HepG2 (cell line): ENCODE results near the gene SBK2. TPM values are rescaled to one million over a fixed set of nuclear protein-coding genes. Genes with fewer than 3 reads are reported as not detected.
"Not testable (repeated sequence)": the region's sequence is repeated elsewhere in the genome, so short reads cannot be mapped to it uniquely, and the experiment has no call there.

Experiments used
- ATAC-seq: fragments of 200-7000 bp; cut with Tn5 transposase; 3 replicates; pipeline ENCODE4 v1.9.1; 2020; ENCODE audit warnings: mild to moderate bottlenecking, moderate library complexity
- BruUV-seq: library from RNA; stranded (reverse); fragments of 400-500 nt; replicated peaks from 2 replicates; lab custom pipeline; 2021; lab: Mats Ljungman, UMichigan
- CTCF ChIA-PET: fragments of 300-600 bp; formaldehyde crosslinking; extraction: SDS; loops from one replicate; lab custom pipeline; 2021; ENCODE audit warnings: low total read pairs, inconsistent platforms, low intra/inter-chr PET ratio; lab: Yijun Ruan, JAX
- POLR2A ChIA-PET: fragments of 350-600 bp; sonication (Branson Sonifier 250); formaldehyde crosslinking; loops from one replicate; lab custom pipeline; 2020; ENCODE audit warnings: antibody characterized with exemption, inconsistent platforms; lab: Yijun Ruan, JAX
- DNase-seq: peaks from one replicate; pipeline ENCODE4 v3.0.0-alpha.2; 2015; ENCODE audit warnings: low spot score
- FAIRE-seq: peaks from 3 replicates; lab custom pipeline; 2011; peaks lifted over from hg19 to GRCh38; lab: Jason Lieb, UNC
- H2AFZ ChIP-seq: one replicate; pipeline ENCODE4 v1.6.1; 2011; ENCODE audit warnings: low read length, inconsistent platforms
- H3K27ac ChIP-seq: fragments of 300-600 bp; 3 replicates; pipeline ENCODE4 v1.8.0; 2011; ENCODE audit warnings: mixed run types, mild to moderate bottlenecking, mixed read lengths, low read length, inconsistent platforms; ENCODE audit not compliant: insufficient read depth; ENCODE audit errors: extremely low read length
- H3K27me3 ChIP-seq, 2 experiments: fragments of 200-600 bp in 1 of 2; 2 replicates in 1 of 2; 3 replicates in 1 of 2; pipeline versions ENCODE4 v1.6.0 to v1.8.0; 2011; ENCODE audit warnings: low read length in 2 of 2, mild to moderate bottlenecking in 2 of 2, moderate library complexity in 2 of 2, inconsistent platforms in 1 of 2; ENCODE audit not compliant: insufficient read depth in 2 of 2, control insufficient read depth in 1 of 2
- H3K36me3 ChIP-seq, 2 experiments: fragments of 200-600 bp in 1 of 2; replicated peaks in 1 of 2; 2 replicates in 1 of 2; 3 replicates in 1 of 2; pipeline versions ENCODE4 v1.5.1 to v1.8.0; 2011; ENCODE audit warnings: low read length in 2 of 2, inconsistent platforms in 1 of 2; ENCODE audit not compliant: insufficient read depth in 2 of 2, control insufficient read depth in 1 of 2
- H3K4me1 ChIP-seq: 2 replicates; pipeline ENCODE4 v1.5.1; 2012; ENCODE audit warnings: low read length, inconsistent platforms; ENCODE audit not compliant: insufficient read depth
- H3K4me2 ChIP-seq: 2 replicates; pipeline ENCODE4 v1.6.0; 2011; ENCODE audit warnings: low read depth, low read length, inconsistent platforms
- H3K4me3 ChIP-seq, 3 experiments: fragments of 200-600 bp in 1 of 3; sonication (generic), shearing (Covaris generic) in 1 of 3; replicated peaks in 1 of 3; 2 replicates each; pipeline ENCODE4 v1.5.1; 2011 to 2016; ENCODE audit warnings: low read length in 3 of 3, inconsistent platforms in 2 of 3, low read depth in 2 of 3, mild to moderate bottlenecking in 2 of 3, control low read depth in 1 of 3, mixed read lengths in 1 of 3; ENCODE audit not compliant: insufficient read depth in 1 of 3
- H3K79me2 ChIP-seq: one replicate; pipeline ENCODE4 v1.6.1; 2011; ENCODE audit warnings: low read length, inconsistent platforms; ENCODE audit not compliant: insufficient read depth
- H3K9ac ChIP-seq: 2 replicates; pipeline ENCODE4 v1.6.0; 2011; ENCODE audit warnings: mild to moderate bottlenecking, low read depth, low read length, inconsistent platforms; ENCODE audit not compliant: insufficient read depth
- H3K9me3 ChIP-seq: 2 replicates; pipeline ENCODE4 v1.5.1; 2012; ENCODE audit warnings: mild to moderate bottlenecking, low read length
- H4K20me1 ChIP-seq: 2 replicates; pipeline ENCODE4 v1.6.0; 2011; ENCODE audit warnings: inconsistent platforms, mild to moderate bottlenecking, low read length, moderate library complexity; ENCODE audit not compliant: insufficient read depth
- CEBPB ChIP-seq: IDR thresholded peaks from 2 replicates; pipeline ENCODE4 v1.6.1; 2011; ENCODE audit warnings: low read depth, low read length, improper control_type of control experiment, borderline replicate concordance
- CEBPG ChIP-seq: IDR thresholded peaks from 2 replicates; pipeline ENCODE4 v1.6.1; 2016
- ZMYM2 ChIP-seq: sonication (generic); formaldehyde crosslinking; IDR thresholded peaks from 2 replicates; pipeline ENCODE4 v1.8.0; 2022; ENCODE audit warnings: mild to moderate bottlenecking, missing genetic modification reagents
- ZMYM3 ChIP-seq: sonication (generic); formaldehyde crosslinking; IDR thresholded peaks from 2 replicates; pipeline ENCODE4 v1.5.1; 2020; ENCODE audit warnings: mild to moderate bottlenecking, missing genetic modification reagents
- ZNF121 ChIP-seq: sonication (generic); formaldehyde crosslinking; IDR thresholded peaks from 2 replicates; pipeline ENCODE4 v1.5.0; 2020; ENCODE audit warnings: mild to moderate bottlenecking, missing genetic modification reagents
- ZZZ3 ChIP-seq: sonication (generic); formaldehyde crosslinking; IDR thresholded peaks from 2 replicates; pipeline ENCODE4 v1.4.0; 2020; ENCODE audit warnings: missing genetic modification reagents, mild to moderate bottlenecking, borderline replicate concordance
- WGBS: methylation state at CpG from one replicate; pipeline ENCODE4 v1.1.6; 2017; ENCODE audit warnings: low lambda C conversion rate; 5-methylcytosine and 5-hydroxymethylcytosine counted together
- in situ Hi-C: cut with HindIII; loops from 2 replicates; pipeline ENCODE4 v1.10.0; 2017; ENCODE audit warnings: low pct_unique_long_range_greater_than_20kb; ENCODE audit not compliant: extremely low pct_ligation_motif_present
- intact Hi-C: fragments of 100-400 bp; cut with micrococcal nuclease; formaldehyde crosslinking; loops from one replicate; pipeline ENCODE4 v1.10.0; 2022; ENCODE audit not compliant: unreplicated experiment
- polyA plus RNA-seq, 8 experiments: library from polyadenylated mRNA; depleted of rRNA in 3 of 8; stranded (reverse) in 7 of 8; unstranded in 1 of 8; fragments of >200 nt; fragmentation: Illumina TruSeq in 4 of 8; extraction: Trizol in 4 of 8; gene quantifications; 2 replicates each; pipeline versions ENCODE4 v1.2.1 to v1.2.3, GENCODE V29; 2011 to 2016; ENCODE audit warnings: low read depth in 4 of 8, missing spikeins in 1 of 8, mixed read lengths in 1 of 8; ENCODE audit not compliant: insufficient read depth in 1 of 8
- total RNA-seq, 5 experiments: library from RNA; depleted of rRNA; stranded (reverse); fragments of >200 nt; fragmentation: Illumina TruSeq; extraction: Trizol; gene quantifications; 2 replicates each; pipeline ENCODE4 v1.2.3, GENCODE V29; 2016; ENCODE audit warnings: low read depth in 1 of 5
- TF ChIP-seq, protein P1 (sequence below): sonication (generic); formaldehyde crosslinking; IDR thresholded peaks from 2 replicates; pipeline ENCODE4 v1.8.0; 2022; ENCODE audit warnings: low read depth, missing genetic modification reagents

SBK2 gene
- total and polyA plus RNA-seq, 2 of the 13 experiments (the other 11 are each of a cell fraction or from before 2014, with no cell fraction given), result 0.24 TPM; not detected in 1

DNA sequence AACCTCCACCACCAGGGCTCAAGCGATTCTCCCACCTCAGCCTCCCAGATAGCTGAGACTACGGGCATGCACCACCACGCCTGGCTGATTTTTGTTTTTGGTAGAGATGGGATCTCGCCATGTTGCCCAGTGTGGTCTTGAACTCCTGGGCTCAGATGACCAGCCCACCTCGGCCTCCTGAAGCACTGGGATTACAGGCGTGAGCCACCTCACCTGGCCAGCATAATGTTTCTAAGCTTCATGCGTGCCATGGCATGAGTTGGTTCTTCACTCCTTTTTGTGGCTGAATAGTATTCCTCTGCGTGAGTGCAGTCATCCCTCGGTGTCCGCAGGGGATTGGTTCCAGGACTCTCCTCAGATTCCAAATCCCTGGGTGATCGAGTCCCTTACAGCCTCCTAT lies 47.9 kb upstream of the SBK2 start:
- Histone ChIP-seq H2AFZ (no peak overlapping the region), H3K9me3 (no peaks in the 10 kb centered on the region), H3K4me3 (no peak overlapping the region), H3K4me2 (peak overlapping the region; percentile 11; the same call in 1 of the 2 replicates), H3K27me3 (no peaks in the 10 kb centered on the region; a peak in 1 of 5 replicates), H4K20me1 (no peaks in the 10 kb centered on the region), H3K27ac (no peak overlapping the region), H3K79me2 (peaks cover 4% of the 10 kb centered on the region), H3K9ac (no peak overlapping the region), H3K36me3 (no peaks in the 10 kb centered on the region), H3K4me1 (peaks cover 47% of the 10 kb centered on the region)
- TF ChIP-seq ZZZ3 (CRISPR knock-in tag) (no peak), ZMYM2 (no peak), ZMYM3 (CRISPR knock-in tag) (peak; percentile 62; the same call in 1 of the 2 replicates), ZNF121 (peak; percentile 77; the same call in 1 of the 2 replicates)
- TF ChIP-seq, protein P1, sequence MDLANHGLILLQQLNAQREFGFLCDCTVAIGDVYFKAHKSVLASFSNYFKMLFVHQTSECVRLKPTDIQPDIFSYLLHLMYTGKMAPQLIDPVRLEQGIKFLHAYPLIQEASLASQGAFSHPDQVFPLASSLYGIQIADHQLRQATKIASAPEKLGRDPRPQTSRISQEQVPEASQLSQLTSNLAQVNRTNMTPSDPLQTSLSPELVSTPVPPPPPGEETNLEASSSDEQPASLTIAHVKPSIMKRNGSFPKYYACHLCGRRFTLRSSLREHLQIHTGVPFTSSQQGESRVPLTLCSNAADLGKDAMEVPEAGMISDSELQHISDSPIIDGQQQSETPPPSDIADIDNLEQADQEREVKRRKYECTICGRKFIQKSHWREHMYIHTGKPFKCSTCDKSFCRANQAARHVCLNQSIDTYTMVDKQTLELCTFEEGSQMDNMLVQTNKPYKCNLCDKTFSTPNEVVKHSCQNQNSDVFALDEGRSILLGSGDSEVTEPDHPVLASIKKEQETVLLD (CRISPR knock-in tag), result 0 out of 2 replicates have a peak, but pooled peaks have one; percentile 18
- no TSS peak for BruUV-seq
- ChIA-PET CTCF (no interaction called here), POLR2A (interaction anchor here (1.0 to 5.3 kb wide), 4 partner anchors 15 to 40 kb away, joined by 3 to 66 read pairs (median 4); partner anchors contain the start of genes FIZ1, ZNF524 and ZNF784)
- intact Hi-C loops (loop anchor here (10.0 kb wide), 2 partner anchors 50 to 70 kb away; no protein-coding TSS in a partner anchor), in situ Hi-C loops (no loop called here)
- no peak for DNase-seq
- 89% methylated on average over 8 of the region's 11 CpGs for WGBS
- no peak for FAIRE-seq
- ATAC-seq, result no peak

DNA sequence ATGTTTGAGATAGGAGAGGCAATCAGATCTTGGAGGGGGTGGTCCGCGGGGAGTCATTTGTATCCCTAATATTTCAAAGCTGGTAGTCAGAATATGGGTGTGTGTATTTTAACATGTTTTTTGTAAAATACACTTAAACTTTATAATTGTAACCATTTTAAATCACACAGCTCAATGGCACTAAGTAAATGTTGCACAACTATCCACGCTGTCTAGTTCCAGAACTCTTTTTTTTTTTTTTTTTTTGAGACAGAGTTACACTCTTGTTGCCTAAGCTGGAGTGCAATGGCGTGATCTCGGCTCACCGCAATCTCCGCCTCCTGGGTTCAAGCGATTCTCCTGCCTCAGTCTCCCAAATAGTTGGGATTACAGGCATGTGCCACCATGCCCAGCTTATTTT lies 47.0 kb upstream of the SBK2 start:
- H3K4me2 ChIP-seq, CTCF ChIA-PET, H3K36me3 ChIP-seq, H3K4me3 ChIP-seq, H3K27ac ChIP-seq, BruUV-seq, H3K79me2 ChIP-seq, H4K20me1 ChIP-seq, DNase-seq, H2AFZ ChIP-seq, FAIRE-seq, H3K9me3 ChIP-seq, H3K27me3 ChIP-seq, H3K9ac ChIP-seq, ATAC-seq, in situ Hi-C loops: not testable (repeated sequence)
- TF ChIP-seq CEBPB (peak; percentile 60), CEBPG (peak; percentile 60; the same call in 1 of the 2 replicates)
- WGBS, result 26% methylated on average over 8 of the region's 8 CpGs
- intact Hi-C loops, result loop anchor here (10.0 kb wide), 2 partner anchors 51 to 69 kb away; no protein-coding TSS in a partner anchor
- POLR2A ChIA-PET, result interaction anchor here (1.1 to 5.3 kb wide), 3 partner anchors 16 to 34 kb away, joined by 3 to 66 read pairs (median 4); partner anchors contain the start of genes FIZ1 and ZNF524
- peaks cover 51% of the 10 kb centered on the region for H3K4me1 ChIP-seq
